Subcutaneous preadipocyte (primary cell): ENCODE results near the gene IGF2BP3. TPM values are rescaled to one million over a fixed set of nuclear protein-coding genes. Genes with fewer than 3 reads are reported as not detected.

Experiments
- small RNA-seq: library from RNA; depleted of rRNA; stranded (forward); fragments of <200 nt; gene quantifications from one replicate; pipeline ENCODE3, GENCODE V24; 2012
- total RNA-seq: library from RNA; depleted of rRNA; stranded (reverse); fragments of >200 nt; gene quantifications from 2 replicates; pipeline ENCODE4 v1.2.3, GENCODE V29; 2012

The IGF2BP3 gene
- total RNA-seq: 16.5 and 76.8 TPM in 2 replicates

GRCh38 chr7:23470330-23471105 is at the start of gene IGF2BP3:
TSS of gene IGF2BP3 (minus strand) at chr7:23470491. CDS start at chr7:23470110, 381 bp downstream.

GRCh38 chr7:23298885-23299769 is 171.2 kb downstream of the IGF2BP3 start, which contains the start of gene MALSU1:
TSS of gene MALSU1 (plus strand) at chr7:23299339. CDS start at chr7:23299353, 14 bp downstream.

Small RNA genes lying within 50 kb of the gene (small RNA-seq; reads per million reads assigned to genes)
- not detected for gene AC079780.1
- gene RF00019: not detected
- not detected for gene RNU7-143P
- 8.9 reads per million, percentile 95 among the genes with 10 or more reads in this experiment for gene SNORD65C

Other genes starting within 250 kb of the IGF2BP3 start
- gene GPNMB, start 223.7 kb downstream of the IGF2BP3 start, total RNA-seq: 102 and 202 TPM in 2 replicates
- 60.3 and 71.2 TPM in 2 replicates for gene MALSU1, start 171.2 kb downstream of the IGF2BP3 start, total RNA-seq
- gene TRA2A, start 61.5 kb upstream of the IGF2BP3 start, total RNA-seq: 27.2 and 34.6 TPM in 2 replicates
- gene CCDC126, start 126.9 kb upstream of the IGF2BP3 start, total RNA-seq: 5.1 and 7.0 TPM in 2 replicates
- 0.78 and 1.8 TPM in 2 replicates for gene FAM221A, start 209.7 kb upstream of the IGF2BP3 start, total RNA-seq
- gene STK31, start 239.7 kb upstream of the IGF2BP3 start, total RNA-seq: not detected in 2 replicates